SH-SY5Y (cell line): ENCODE results near the gene KCNT2.

Source experiments
- GATA2 ChIP-seq: IDR thresholded peaks from 2 replicates; pipeline ENCODE4 v1.6.1; 2011; ENCODE audit warnings: mild to moderate bottlenecking, low read depth, low read length
- GATA3 ChIP-seq: IDR thresholded peaks from 2 replicates; pipeline ENCODE4 v1.6.1; 2011; ENCODE audit warnings: low read depth, mild to moderate bottlenecking, low read length, moderate library complexity

GRCh38 chr1:196477262-196477661, 131.0 kb downstream of the KCNT2 start:
- TF ChIP-seq GATA3 (no peak), GATA2 (no peak)
